Measurements from ENCODE around the gene EFCAB12.

DNA sequence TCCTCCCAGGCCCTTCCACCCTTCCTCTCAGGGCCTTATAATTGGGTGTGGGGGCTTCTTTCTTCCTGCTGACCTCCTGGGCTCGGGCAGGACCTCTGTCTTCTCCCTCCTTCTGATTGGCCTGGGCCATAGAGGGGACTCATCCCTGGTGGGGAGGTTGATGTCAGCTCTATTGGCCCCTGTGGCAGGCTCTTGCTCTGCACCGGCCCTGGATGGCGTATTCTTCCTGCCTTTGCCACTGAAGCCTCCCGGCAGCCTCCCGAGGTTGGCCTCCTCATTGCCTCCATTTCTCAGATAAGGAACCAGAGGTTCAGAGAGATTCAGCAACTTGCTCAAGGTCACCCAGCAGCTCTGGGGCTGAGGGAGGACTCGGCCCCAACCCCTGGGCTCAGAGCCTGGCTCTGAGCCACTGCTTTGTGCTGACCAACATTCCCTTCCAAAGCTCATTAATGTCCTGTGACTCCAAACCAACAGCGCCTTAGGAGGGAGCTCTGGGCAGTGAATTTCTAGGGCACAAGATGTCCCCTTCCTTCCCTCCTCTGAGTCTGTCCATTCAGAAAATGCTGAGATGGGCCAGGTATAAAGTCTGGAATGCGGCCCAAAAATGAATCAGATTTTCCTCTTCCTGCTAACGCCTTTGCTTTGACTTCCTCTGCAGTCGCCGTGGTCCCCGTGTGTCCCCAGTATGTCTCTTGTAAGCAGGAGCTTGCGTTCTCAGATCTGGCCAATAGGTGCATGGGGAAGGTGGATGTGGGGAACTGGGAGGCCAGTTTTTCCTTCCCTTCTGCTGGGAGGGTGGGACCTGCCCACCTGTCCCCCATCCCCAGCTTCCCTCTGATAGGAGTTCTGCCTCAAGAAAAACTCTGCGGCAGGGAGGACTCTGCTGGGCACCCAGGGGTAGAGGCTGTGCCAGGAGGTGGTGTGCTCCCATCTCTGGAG, 75.5 kb downstream of the EFCAB12 start:
- no peak for TF ChIP-seq POLR2A (IDR thresholded peaks at IDR 0.05)
- TF ChIP-seq, protein P1, sequence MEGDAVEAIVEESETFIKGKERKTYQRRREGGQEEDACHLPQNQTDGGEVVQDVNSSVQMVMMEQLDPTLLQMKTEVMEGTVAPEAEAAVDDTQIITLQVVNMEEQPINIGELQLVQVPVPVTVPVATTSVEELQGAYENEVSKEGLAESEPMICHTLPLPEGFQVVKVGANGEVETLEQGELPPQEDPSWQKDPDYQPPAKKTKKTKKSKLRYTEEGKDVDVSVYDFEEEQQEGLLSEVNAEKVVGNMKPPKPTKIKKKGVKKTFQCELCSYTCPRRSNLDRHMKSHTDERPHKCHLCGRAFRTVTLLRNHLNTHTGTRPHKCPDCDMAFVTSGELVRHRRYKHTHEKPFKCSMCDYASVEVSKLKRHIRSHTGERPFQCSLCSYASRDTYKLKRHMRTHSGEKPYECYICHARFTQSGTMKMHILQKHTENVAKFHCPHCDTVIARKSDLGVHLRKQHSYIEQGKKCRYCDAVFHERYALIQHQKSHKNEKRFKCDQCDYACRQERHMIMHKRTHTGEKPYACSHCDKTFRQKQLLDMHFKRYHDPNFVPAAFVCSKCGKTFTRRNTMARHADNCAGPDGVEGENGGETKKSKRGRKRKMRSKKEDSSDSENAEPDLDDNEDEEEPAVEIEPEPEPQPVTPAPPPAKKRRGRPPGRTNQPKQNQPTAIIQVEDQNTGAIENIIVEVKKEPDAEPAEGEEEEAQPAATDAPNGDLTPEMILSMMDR (IDR thresholded peaks at IDR 0.05) = no peak

All from body of pancreas (tissue), 4 donors.